PFSK-1 (cell line): ENCODE results near the gene RAB4A.

Experiments used
- FOXP2 ChIP-seq: optimal IDR thresholded peaks from 2 replicates; pipeline ENCODE3; 2011; ENCODE audit warnings: borderline replicate concordance, control low read depth, inconsistent platforms; ENCODE audit not compliant: insufficient read depth; ENCODE audit errors: extremely low read length, extremely low read depth
- POLR2AphosphoS5 ChIP-seq: IDR thresholded peaks from 2 replicates; pipeline ENCODE4 v1.6.1; 2012; ENCODE audit warnings: low read depth, mild to moderate bottlenecking, control low read depth, low read length, moderate library complexity
- REST ChIP-seq, 2 experiments: IDR thresholded peaks; 2 replicates each; pipeline versions ENCODE4 v1.6.1 to v1.8.0; 2011 to 2012; ENCODE audit warnings: low read depth in 2 of 2, low read length in 2 of 2, control low read depth in 1 of 2, inconsistent platforms in 1 of 2, mild to moderate bottlenecking in 1 of 2, moderate library complexity in 1 of 2; ENCODE audit not compliant: insufficient read depth in 1 of 2
- SIN3A ChIP-seq: IDR thresholded peaks from 2 replicates; pipeline ENCODE4 v1.6.1; 2012; ENCODE audit warnings: mild to moderate bottlenecking, low read length, moderate library complexity, borderline replicate concordance; ENCODE audit not compliant: insufficient read depth
- TAF1 ChIP-seq: IDR thresholded peaks from 2 replicates; pipeline ENCODE4 v1.6.1; 2012; ENCODE audit warnings: low read length, control low read depth, borderline replicate concordance; ENCODE audit not compliant: insufficient read depth

GRCh38 chr1:229225331-229225782, 45.6 kb upstream of the RAB4A start:
- TF ChIP-seq SIN3A (no peak), REST (IDR thresholded peaks at IDR 0.05; ENCODE audit: insufficient read depth in 1 of 2, low read depth in 2 of 2, low read length in 2 of 2) (no peak), POLR2AphosphoS5 (no peak), TAF1 (no peak), FOXP2 (no peak)
